HS-27A (cell line): ENCODE measurements around the gene LRRC75B.
"Not testable (repeated sequence)": the region's sequence is repeated elsewhere in the genome, so short reads cannot be mapped to it uniquely, and the experiment has no call there.

Experiments
- DNase-seq: peaks from one replicate; pipeline ENCODE4 v3.0.0-alpha.2; 2012; ENCODE audit warnings: low read depth, missing footprints

Gene LRRC75B

GRCh38 chr22:24602105-24602749, 9.4 kb upstream of the LRRC75B start:
- DNase-seq = not testable (repeated sequence)

- no peak for DNase-seq
Observed at GRCh38 chr22:24601217-24602104, 8.6 kb upstream of the LRRC75B start.

- not testable (repeated sequence) for DNase-seq
Observed at GRCh38 chr22:24599958-24600715, 7.3 kb upstream of the LRRC75B start.

- DNase-seq = no peak
Observed at GRCh38 chr22:24599514-24599913, 6.6 kb upstream of the LRRC75B start.

GRCh38 chr22:24597076-24597475, 4.2 kb upstream of the LRRC75B start:
- not testable (repeated sequence) for DNase-seq

- DNase-seq = no peak
Observed at GRCh38 chr22:24595863-24596262, 3.0 kb upstream of the LRRC75B start.

GRCh38 chr22:24595228-24595627, 2.4 kb upstream of the LRRC75B start:
- no peak for DNase-seq

GRCh38 chr22:24594569-24595120, 1.8 kb upstream of the LRRC75B start:
- no peak for DNase-seq

- DNase-seq = no peak
Observed at GRCh38 chr22:24593836-24594568, 1.1 kb upstream of the LRRC75B start.

GRCh38 chr22:24593559-24593835, 624 bp upstream of the LRRC75B start:
- not testable (repeated sequence) for DNase-seq

- DNase-seq = no peak
Observed at GRCh38 chr22:24592058-24592850, 619 bp downstream of the LRRC75B start.

GRCh38 chr22:24591286-24591830, 1.5 kb downstream of the LRRC75B start:
- DNase-seq = no peak

GRCh38 chr22:24590596-24591173, 2.2 kb downstream of the LRRC75B start:
- DNase-seq = no peak

- DNase-seq = no peak
Observed at GRCh38 chr22:24589518-24590030, 3.3 kb downstream of the LRRC75B start.

- no peak for DNase-seq
Observed at GRCh38 chr22:24588757-24589481, 4.0 kb downstream of the LRRC75B start.

GRCh38 chr22:24588381-24588756, 4.5 kb downstream of the LRRC75B start:
- no peak for DNase-seq

- DNase-seq = no peak
Observed at GRCh38 chr22:24587948-24588347, 4.9 kb downstream of the LRRC75B start.

- no peak for DNase-seq
Observed at GRCh38 chr22:24587251-24587650, 5.6 kb downstream of the LRRC75B start.

- no peak for DNase-seq
Observed at GRCh38 chr22:24585927-24586546, 6.8 kb downstream of the LRRC75B start.
